Measurements from ENCODE around the gene RNF123.

Gene RNF123

DNA sequence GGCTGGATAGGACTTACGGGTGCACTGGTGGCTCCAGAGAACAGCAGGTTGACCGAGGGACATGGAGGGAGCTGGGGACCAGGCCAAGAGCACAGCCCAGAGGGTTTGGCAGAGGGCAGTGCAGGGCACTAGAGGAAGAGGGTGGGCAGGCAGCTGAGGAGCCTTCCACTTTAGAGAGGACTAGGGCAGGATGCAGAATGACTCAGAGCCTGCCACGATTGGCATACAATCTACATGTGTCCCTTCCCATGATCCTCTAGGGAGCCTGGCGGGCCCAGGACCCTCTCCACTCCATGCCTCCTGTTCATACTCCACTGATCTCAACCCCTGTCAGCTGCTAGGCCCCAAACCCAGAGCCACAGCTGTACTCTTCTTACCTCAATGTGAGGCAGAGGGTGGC, 29.6 kb upstream of the RNF123 start:
- no peak for DNase-seq (ENCODE audit: low spot score)

DNA sequence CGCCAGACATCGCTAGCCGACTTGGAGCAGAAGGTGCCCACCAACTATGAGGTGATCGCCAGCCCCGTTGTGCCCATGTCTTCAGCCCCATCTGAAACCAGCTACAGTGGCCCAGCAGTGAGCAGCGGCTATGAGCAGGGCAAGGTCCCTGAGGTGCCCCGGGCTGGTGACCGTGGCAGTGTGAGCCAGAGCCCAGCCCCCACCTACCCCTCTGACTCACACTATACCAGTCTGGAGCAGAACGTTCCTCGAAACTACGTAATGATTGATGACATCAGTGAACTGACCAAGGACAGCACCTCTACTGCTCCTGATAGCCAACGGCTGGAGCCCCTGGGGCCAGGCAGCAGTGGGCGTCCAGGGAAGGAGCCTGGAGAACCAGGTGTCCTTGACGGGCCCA, 28.1 kb upstream of the RNF123 start:
- no peak for DNase-seq (ENCODE audit: low spot score)

DNA sequence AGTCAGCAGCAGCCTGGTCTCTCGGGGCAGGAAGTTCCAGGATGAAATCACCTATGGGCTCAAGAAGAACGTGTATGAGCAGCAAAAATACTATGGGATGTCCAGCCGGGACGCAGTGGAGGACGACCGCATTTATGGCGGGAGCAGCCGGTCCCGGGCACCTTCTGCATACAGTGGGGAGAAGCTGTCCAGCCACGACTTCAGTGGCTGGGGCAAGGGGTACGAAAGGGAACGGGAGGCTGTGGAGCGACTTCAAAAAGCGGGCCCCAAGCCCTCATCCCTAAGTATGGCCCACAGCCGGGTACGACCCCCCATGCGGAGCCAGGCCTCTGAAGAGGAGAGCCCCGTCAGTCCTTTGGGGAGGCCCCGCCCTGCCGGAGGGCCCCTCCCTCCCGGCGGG, 27.3 kb upstream of the RNF123 start:
- no peak for DNase-seq (ENCODE audit: low spot score)

DNA sequence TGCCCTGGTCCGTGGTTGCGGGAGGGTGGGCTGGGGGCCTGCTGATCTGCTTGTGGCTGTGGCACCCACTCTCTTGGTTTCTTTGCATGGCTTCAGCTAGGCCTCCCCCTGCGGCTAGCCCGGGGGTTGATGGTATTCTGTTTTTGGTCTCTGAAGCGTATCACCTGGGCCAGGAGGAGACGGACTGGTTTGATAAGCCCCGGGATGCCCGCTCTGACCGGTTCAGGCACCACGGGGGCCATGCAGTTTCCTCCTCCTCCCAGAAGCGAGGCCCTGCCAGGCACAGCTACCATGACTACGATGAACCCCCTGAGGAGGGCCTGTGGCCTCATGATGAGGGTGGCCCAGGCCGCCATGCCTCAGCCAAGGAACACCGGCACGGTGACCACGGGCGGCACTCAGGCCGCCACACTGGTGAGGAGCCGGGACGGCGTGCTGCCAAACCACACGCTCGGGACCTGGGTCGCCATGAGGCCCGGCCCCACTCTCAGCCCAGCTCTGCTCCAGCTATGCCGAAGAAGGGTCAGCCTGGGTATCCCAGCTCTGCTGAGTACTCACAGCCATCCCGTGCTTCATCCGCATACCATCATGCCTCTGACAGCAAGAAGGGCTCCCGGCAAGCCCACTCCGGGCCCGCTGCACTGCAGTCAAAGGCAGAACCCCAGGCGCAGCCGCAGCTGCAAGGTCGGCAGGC, 26.5 kb upstream of the RNF123 start:
- DNase-seq (ENCODE audit: low spot score): no peak

DNA sequence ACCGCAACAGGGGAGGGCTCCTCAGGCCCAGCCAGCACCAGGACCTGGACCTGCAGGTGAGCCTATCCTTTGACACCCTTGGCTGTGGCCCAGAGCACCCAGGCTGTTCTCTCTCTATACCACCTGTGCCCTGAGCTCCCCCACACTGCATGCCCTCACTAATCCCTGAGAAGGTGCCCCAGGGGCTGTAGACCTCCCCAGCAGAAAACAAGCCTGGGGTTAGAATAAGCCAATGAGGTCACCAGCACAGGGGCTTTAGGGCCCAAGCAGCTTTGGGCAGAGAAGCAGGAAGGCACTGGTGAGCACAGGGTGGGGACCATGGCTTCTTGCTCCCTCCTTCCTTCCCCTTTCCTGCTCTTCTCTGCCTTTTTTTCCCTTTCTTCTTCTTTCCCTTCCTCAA, 25.5 kb upstream of the RNF123 start:
- DNase-seq (ENCODE audit: low spot score): no peak

GRCh38 chr3:49664300-49664699, 25.1 kb upstream of the RNF123 start:
- no peak for DNase-seq (ENCODE audit: low spot score)

GRCh38 chr3:49665822-49666519, 23.4 kb upstream of the RNF123 start:
- no peak for DNase-seq (ENCODE audit: low spot score)

- DNase-seq (ENCODE audit: low spot score): peak; percentile 61
Measured at GRCh38 chr3:49666592-49666991, 22.8 kb upstream of the RNF123 start.

GRCh38 chr3:49667701-49668413, 21.5 kb upstream of the RNF123 start:
- DNase-seq (ENCODE audit: low spot score): no peak

DNA sequence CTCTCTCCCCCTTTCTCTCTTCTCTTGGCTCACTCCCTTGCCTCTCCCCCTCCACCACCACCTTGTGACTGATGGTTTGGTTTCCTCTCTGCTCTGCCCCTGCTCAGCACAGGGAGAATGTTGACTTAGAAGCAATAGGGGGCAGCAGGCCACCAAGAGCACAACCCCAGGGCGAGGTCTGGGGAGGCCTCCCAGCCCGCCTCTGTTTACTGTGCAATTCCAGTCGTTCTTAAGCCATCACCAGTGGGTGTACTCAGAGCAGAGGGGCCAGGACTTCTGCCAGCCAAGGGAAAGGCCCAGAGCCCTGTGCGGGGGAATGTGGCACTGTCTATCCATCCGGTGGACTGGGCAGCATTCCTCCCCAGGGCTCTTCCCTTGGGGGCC, 21.0 kb upstream of the RNF123 start:
- peak; percentile 75 for DNase-seq (ENCODE audit: low spot score)

DNA sequence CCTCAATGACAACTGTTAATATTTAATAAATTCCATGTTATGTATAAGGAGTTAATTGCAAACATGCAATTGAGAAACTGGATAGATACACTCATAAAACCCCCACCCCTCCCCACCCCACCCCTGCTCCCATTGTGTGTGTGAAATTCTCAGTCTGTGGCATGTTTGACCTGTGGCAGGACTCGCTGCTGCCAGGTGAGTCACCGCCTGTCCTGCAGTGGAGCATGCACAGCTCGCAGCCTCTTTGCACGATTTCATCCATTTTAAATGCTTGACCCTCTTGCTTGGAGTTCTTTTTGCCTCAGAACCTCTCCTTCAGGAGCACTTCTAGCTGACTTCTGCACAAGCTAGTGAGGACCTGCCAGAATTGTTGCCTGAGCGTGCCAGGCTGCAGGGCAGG, 20.5 kb upstream of the RNF123 start:
- no peak for DNase-seq (ENCODE audit: low spot score)

DNA sequence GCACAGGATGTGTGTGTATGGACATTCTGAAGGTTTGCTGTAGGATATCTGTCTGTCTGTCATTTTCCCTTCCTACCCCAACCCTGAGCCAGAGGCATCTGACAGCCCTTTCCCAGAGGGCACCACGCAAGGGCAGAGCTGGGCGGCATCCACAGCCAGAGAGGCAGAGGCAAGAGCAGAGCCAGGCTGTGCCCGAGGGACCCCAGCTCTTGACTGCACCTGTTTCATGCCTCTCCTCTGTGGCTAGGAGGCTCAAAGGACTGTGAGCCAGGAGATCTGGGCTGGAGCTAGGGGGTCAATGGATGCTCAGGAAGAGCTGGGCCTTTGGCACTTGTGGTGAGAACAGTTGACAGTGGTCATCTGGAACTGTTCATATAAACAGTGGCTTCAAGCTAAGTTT, 20.0 kb upstream of the RNF123 start:
- DNase-seq (ENCODE audit: low spot score): no peak

DNA sequence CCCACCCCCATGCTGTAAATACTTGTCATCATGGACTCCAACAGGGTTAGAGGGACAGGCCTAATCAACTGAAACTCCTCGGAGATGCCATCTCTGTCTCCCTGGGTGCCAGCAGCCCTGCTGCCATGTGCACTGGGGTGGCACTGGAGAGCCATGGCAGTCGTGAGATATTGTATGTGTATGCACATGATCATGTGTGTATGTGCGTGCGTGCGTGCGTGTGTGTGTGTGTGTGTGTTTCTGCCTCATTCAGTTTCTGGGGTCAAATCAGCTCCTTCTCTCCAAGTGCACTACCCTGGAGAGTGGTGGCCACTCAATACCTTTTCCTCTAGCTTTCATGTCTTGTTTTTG, 18.4 kb upstream of the RNF123 start:
- DNase-seq (ENCODE audit: low spot score): no peak

DNA sequence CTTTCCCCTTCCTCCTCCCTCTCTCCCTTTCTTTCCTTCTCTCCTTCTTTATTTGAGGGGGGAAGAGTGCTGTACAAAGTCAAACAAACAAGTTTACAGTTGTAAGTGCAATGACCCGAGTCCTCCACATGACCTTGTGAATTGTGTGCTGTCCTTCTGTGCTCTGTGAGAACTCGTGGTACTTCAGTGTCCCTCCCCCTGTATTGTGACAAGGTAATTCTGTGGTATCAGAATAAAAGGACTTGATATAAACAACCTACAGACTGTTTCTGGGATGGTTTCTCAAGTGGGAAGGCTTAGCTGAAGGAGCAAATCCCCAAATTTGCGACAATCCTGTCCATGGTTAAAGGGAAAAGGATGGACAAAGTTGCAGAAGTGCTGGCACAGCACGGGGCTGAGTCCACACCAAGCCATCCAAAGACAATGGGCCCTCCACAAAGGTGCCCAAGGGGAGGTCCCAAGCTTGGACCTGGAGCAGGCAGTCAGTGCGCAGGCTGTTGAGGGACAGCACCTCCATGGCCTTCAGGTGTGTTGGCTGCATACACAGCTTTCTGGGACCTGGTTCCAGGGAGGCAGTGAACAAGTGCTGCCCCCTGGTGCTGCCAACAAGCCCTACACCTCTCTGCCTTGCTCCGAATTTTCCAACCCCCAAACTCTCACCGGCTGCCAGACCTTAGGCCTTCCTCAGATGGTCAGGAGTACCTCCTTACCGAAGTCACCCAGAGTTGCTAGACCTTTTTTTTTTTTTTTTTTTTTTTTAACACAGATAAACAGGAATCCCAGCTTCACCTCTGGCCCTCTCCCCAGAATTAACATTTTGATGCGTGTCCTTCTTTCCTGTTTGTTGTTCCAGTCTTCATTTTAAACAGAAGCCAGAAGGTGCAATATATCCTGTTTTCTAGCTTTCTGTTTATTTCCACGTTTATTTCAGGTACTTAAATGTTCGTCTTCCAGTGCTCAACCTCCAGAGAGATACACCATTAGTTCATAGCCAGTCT, 17.8 kb upstream of the RNF123 start:
- DNase-seq (ENCODE audit: low spot score): peak; percentile 88

- DNase-seq (ENCODE audit: low spot score): peak; percentile 31
Measured at GRCh38 chr3:49673121-49673714, 16.1 kb upstream of the RNF123 start.

- peak; percentile 96 for DNase-seq (ENCODE audit: low spot score)
Measured at GRCh38 chr3:49673715-49674496, 15.5 kb upstream of the RNF123 start, which contains the start of gene APEH. Gene APEH, plus strand, starts transcription at chr3:49674351. Its CDS starts 51 bp downstream, at chr3:49674402.

DNA sequence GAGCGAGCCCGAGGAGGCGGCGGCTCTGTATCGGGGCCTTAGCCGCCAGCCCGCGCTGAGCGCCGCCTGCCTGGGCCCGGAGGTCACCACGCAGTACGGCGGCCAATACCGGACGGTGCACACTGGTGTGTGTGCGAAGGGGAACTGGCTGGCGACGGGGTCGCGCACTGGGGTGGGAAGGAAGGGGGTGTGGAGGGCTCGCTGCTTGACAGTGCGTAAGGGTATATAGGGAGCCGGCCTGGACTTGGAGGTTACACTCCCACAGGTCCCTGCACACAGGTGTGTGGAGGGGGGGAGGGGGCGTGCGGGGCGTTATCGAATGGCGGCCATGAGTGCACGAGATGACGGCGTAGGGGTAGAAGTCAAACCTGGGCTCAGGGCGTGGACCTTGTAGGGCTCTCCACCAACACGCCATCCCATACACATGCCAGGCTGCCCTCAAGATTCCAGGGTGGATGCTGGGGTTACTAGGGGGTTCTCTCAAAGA, 14.8 kb upstream of the RNF123 start:
- peak; percentile 32 for DNase-seq (ENCODE audit: low spot score)

GRCh38 chr3:49675912-49676311, 13.4 kb upstream of the RNF123 start:
- DNase-seq (ENCODE audit: low spot score): no peak

DNA sequence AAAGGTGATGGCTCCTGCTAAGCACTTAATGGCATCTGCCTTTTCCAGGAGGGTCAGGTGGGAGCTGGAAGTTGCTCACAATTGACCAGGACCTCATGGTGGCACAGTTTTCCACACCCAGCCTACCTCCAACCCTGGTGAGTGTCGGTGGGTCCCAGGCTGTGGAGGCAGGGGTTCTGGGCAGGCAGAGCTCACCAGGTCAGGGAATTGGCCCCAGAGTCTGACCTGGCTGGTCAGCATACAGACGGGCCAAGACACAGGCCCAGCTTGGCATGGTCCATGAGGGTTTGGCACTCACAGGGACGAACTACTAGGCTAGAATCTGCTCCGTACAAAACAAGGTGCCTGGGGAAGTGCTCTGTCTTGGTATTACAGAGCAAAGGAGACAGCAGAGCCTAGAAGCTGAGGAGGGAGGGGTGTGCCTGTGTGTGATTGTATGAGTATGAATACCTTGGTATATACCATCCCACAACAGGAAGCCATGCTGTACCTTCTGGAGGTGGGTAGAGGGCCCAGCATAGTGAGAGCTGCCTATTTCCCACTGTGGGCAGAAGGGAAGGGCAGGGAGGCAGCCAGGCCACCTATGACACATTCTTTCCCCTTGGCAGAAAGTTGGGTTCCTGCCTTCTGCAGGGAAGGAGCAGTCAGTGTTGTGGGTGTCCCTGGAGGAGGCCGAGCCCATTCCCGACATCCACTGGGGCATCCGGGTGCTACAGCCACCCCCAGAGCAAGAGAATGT, 8.7 kb upstream of the RNF123 start:
- no peak for DNase-seq (ENCODE audit: low spot score)

DNA sequence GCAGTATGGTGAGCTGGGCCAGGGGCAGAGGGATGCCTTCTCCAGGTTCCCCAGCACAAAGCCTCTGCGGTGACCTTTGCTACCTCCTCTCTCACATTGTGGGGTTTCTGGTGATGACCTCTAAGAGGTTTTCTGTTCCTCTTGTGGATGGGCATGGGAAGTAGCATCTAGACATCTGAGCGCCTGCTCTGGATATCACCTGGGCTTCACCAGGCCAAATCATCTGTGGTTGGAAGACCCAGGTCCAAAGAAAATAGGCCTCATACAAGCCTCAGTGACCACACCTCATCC, 8.2 kb upstream of the RNF123 start:
- DNase-seq (ENCODE audit: low spot score): no peak
